Hepatocyte (in vitro differentiated cells): ENCODE data around the gene TM7SF2. TPM values are rescaled to one million over a fixed set of nuclear protein-coding genes. Genes with fewer than 3 reads are reported as not detected.
A peak's percentile ranks its signal among the peaks of the same experiment; 100 is the strongest.

ENCODE experiments used
- DNase-seq: peaks from one replicate; pipeline ENCODE4 v3.0.0-alpha.2; 2016; ENCODE audit warnings: low spot score
- H2AFZ ChIP-seq: fragments of 200-600 bp; sonication (generic); 2 replicates; pipeline ENCODE4 v1.6.0; 2016; ENCODE audit warnings: antibody characterized with exemption, mild to moderate bottlenecking
- H3K27ac ChIP-seq: fragments of 200-600 bp; sonication (generic); 2 replicates; pipeline ENCODE4 v1.5.1; 2016; ENCODE audit warnings: mild to moderate bottlenecking
- H3K27me3 ChIP-seq: fragments of 200-600 bp; sonication (generic); 2 replicates; pipeline ENCODE4 v1.6.1; 2016
- H3K36me3 ChIP-seq: fragments of 200-600 bp; sonication (generic); replicated peaks from 2 replicates; pipeline ENCODE4 v1.5.1; 2016; ENCODE audit warnings: low read depth; ENCODE audit not compliant: insufficient read depth
- H3K4me1 ChIP-seq: fragments of 200-600 bp; sonication (generic); 2 replicates; pipeline ENCODE4 v1.5.1; 2016; ENCODE audit warnings: mild to moderate bottlenecking, moderate library complexity; ENCODE audit not compliant: insufficient read depth
- H3K4me2 ChIP-seq: fragments of 200-600 bp; sonication (generic); 2 replicates; pipeline ENCODE4 v1.6.0; 2016
- H3K4me3 ChIP-seq: fragments of 200-600 bp; sonication (generic); 2 replicates; pipeline ENCODE4 v1.5.1; 2016; ENCODE audit warnings: mild to moderate bottlenecking
- H3K79me2 ChIP-seq: fragments of 200-600 bp; sonication (generic); 2 replicates; pipeline ENCODE4 v1.6.0; 2017; ENCODE audit warnings: mild to moderate bottlenecking
- H3K9me2 ChIP-seq: fragments of 200-600 bp; sonication (generic); replicated peaks from 2 replicates; pipeline ENCODE4 v1.6.0; 2017; ENCODE audit warnings: mild to moderate bottlenecking; ENCODE audit not compliant: insufficient read depth
- H3K9me3 ChIP-seq: fragments of 200-600 bp; sonication (generic); 2 replicates; pipeline ENCODE4 v1.5.1; 2016; ENCODE audit warnings: low read depth, mild to moderate bottlenecking
- H4K20me1 ChIP-seq: fragments of 200-600 bp; sonication (generic); 2 replicates; pipeline ENCODE4 v1.6.0; 2016; ENCODE audit warnings: mild to moderate bottlenecking; ENCODE audit not compliant: insufficient read depth, poor library complexity, severe bottlenecking
- CTCF ChIP-seq: fragments of 200-600 bp; sonication (generic); IDR thresholded peaks from 2 replicates; pipeline ENCODE4 v1.5.1; 2016; ENCODE audit warnings: antibody characterized with exemption, mild to moderate bottlenecking; ENCODE audit not compliant: poor library complexity
- EZH2 ChIP-seq: fragments of 200-600 bp; sonication (generic); IDR thresholded peaks from 2 replicates; pipeline ENCODE4 v1.6.1; 2016; ENCODE audit warnings: antibody characterized with exemption, mild to moderate bottlenecking, borderline replicate concordance
- EZH2phosphoT487 ChIP-seq: fragments of 200-600 bp; sonication (generic); IDR thresholded peaks from one replicate; pipeline ENCODE4 v1.6.1; 2018; ENCODE audit warnings: antibody characterized with exemption, mild to moderate bottlenecking, low read depth, moderate library complexity; ENCODE audit not compliant: unreplicated experiment, severe bottlenecking
- WGBS: methylation state at CpG from one replicate; pipeline ENCODE4 v1.1.6; 2016; ENCODE audit warnings: low lambda C conversion rate; ENCODE audit errors: missing lambda C conversion rate; 5-methylcytosine and 5-hydroxymethylcytosine counted together
- polyA plus RNA-seq: library from polyadenylated mRNA; unstranded; fragments of >200 nt; fragmentation: Nextera tagmentation; extraction: Ambion mirVana; gene quantifications from 2 replicates; pipeline ENCODE4 v1.2.1, GENCODE V29; 2016
- total RNA-seq: library from RNA; depleted of rRNA; stranded (reverse); fragments of >200 nt; gene quantifications from 2 replicates; pipeline ENCODE4 v1.2.3, GENCODE V29; 2014

TM7SF2 gene
- total and polyA plus RNA-seq, 2 experiments from 2014 or later = 133 to 209 TPM

GRCh38 chr11:65131895-65132237, 20.2 kb downstream of the TM7SF2 start:
- no peaks in the 10 kb centered on the region for H3K27me3 ChIP-seq
- H3K4me2 ChIP-seq = no peak overlapping the region
- peaks cover 17% of the 10 kb centered on the region for H3K4me1 ChIP-seq
- H4K20me1 ChIP-seq = peaks cover 4% of the 10 kb centered on the region
- no peak overlapping the region for H2AFZ ChIP-seq
- no peaks in the 10 kb centered on the region for H3K36me3 ChIP-seq
- H3K79me2 ChIP-seq = peaks cover 30% of the 10 kb centered on the region
- no peaks in the 10 kb centered on the region for H3K9me3 ChIP-seq
- WGBS = 98% methylated on average over 6 of the region's 6 CpGs
- no peak for TF ChIP-seq EZH2phosphoT487
- TF ChIP-seq CTCF = no peak
- no peak for TF ChIP-seq EZH2
- no peak for DNase-seq
- no peaks in the 10 kb centered on the region for H3K9me2 ChIP-seq
- H3K27ac ChIP-seq = no peak overlapping the region
- no peak overlapping the region for H3K4me3 ChIP-seq

- Histone ChIP-seq H2AFZ (no peak overlapping the region), H3K4me2 (peak overlapping the region; percentile 95), H3K27ac (no peak overlapping the region), H3K9me3 (no peaks in the 10 kb centered on the region), H4K20me1 (peaks cover 4% of the 10 kb centered on the region), H3K27me3 (no peaks in the 10 kb centered on the region), H3K4me3 (no peak overlapping the region), H3K4me1 (peaks cover 17% of the 10 kb centered on the region), H3K79me2 (peaks cover 30% of the 10 kb centered on the region), H3K36me3 (no peaks in the 10 kb centered on the region), H3K9me2 (no peaks in the 10 kb centered on the region)
- TF ChIP-seq EZH2 (no peak), EZH2phosphoT487 (no peak), CTCF (no peak)
- no peak for DNase-seq
- 89% methylated on average over 10 of the region's 10 CpGs for WGBS
Observed at GRCh38 chr11:65132238-65132987, 20.7 kb downstream of the TM7SF2 start.

GRCh38 chr11:65132988-65133700, 21.5 kb downstream of the TM7SF2 start:
- Histone ChIP-seq H3K36me3 (no peaks in the 10 kb centered on the region), H3K9me3 (no peaks in the 10 kb centered on the region), H3K79me2 (peaks cover 30% of the 10 kb centered on the region), H3K4me2 (peak overlapping the region; percentile 95), H2AFZ (no peak overlapping the region), H3K27me3 (no peaks in the 10 kb centered on the region), H3K4me1 (peaks cover 17% of the 10 kb centered on the region), H3K9me2 (no peaks in the 10 kb centered on the region), H3K27ac (peak overlapping the region; percentile 98), H4K20me1 (peaks cover 4% of the 10 kb centered on the region), H3K4me3 (peak overlapping the region; percentile 29)
- DNase-seq = peak; percentile 85
- 53% methylated on average over 18 of the region's 18 CpGs for WGBS
- TF ChIP-seq EZH2phosphoT487 = no peak
- no peak for TF ChIP-seq EZH2
- no peak for TF ChIP-seq CTCF
